HL-60 (cell line): ENCODE measurements around the gene NRARP.

Experiments used
- DNase-seq, 2 experiments: peaks; one replicate each; pipeline ENCODE4 v3.0.0-alpha.2; 2010 to 2020; ENCODE audit warnings: low read depth in 1 of 2, low spot score in 1 of 2
- H3K27ac ChIP-seq: fragments of 250-450 bp; sonication (Bioruptor Pico); replicated peaks from 2 replicates; pipeline ENCODE4 v1.5.1; 2020; ENCODE audit warnings: mild to moderate bottlenecking, moderate library complexity
- H3K27me3 ChIP-seq: fragments of 250-450 bp; sonication (Bioruptor Pico); 2 replicates; pipeline ENCODE4 v1.5.1; 2021; ENCODE audit warnings: mild to moderate bottlenecking, moderate library complexity; ENCODE audit not compliant: insufficient read depth, poor library complexity, severe bottlenecking
- H3K4me3 ChIP-seq: replicated peaks from 2 replicates; pipeline ENCODE4 v1.5.1; 2011; ENCODE audit warnings: mild to moderate bottlenecking, control low read depth, low read length; ENCODE audit not compliant: insufficient read depth
- CTCF ChIP-seq: IDR thresholded peaks from one replicate; pipeline ENCODE4 v1.5.1; 2011; ENCODE audit warnings: low read length, control low read depth, inconsistent platforms; ENCODE audit not compliant: insufficient read depth
- GABPA ChIP-seq: IDR thresholded peaks from 2 replicates; pipeline ENCODE4 v1.6.1; 2012; ENCODE audit warnings: low read depth
- POLR2AphosphoS5 ChIP-seq: IDR thresholded peaks from 2 replicates; pipeline ENCODE4 v1.6.1; 2012; ENCODE audit warnings: low read depth
- REST ChIP-seq: IDR thresholded peaks from 2 replicates; pipeline ENCODE4 v1.6.1; 2012; ENCODE audit warnings: low read depth; ENCODE audit not compliant: insufficient replicate concordance
- SPI1 ChIP-seq: IDR thresholded peaks from 2 replicates; pipeline ENCODE4 v1.6.1; 2012; ENCODE audit warnings: low read depth, mild to moderate bottlenecking, borderline replicate concordance

NRARP gene

GRCh38 chr9:137268538-137269201 lies 33.4 kb downstream of the NRARP start:
- no peak for DNase-seq
- Histone ChIP-seq H3K27ac (peak overlapping the region; percentile 6; the same call in 1 of the 2 replicates), H3K4me3 (no peak overlapping the region), H3K27me3 (no peaks in the 10 kb centered on the region)
- TF ChIP-seq SPI1 (no peak), REST (no peak), POLR2AphosphoS5 (no peak), CTCF (no peak), GABPA (no peak)

DNA sequence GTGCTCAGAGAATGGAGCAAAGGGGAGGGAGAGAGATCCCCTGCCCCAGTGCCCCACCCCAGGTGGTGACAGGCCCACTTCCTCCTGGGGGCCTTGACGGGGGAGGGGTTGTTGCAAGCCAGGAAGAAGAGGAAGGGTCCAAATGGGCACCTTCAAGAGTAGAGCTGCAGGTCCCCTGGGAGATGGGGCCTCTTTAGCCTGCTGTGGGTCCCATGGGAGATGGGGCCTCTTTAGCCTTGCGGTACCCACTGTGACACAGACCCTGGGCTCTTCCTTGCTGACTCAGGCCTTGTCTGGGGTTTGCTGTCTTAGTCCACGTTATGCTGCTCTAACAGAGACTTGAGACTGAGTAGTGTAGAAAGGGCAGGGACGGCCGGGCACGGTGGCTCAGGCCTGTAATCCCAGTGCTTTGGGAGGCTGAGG lies 34.1 kb downstream of the NRARP start:
- TF ChIP-seq CTCF (no peak), SPI1 (peak; percentile 8; the same call in 1 of the 2 replicates)
- DNase-seq: peak in 1 of 2 experiments; percentile 67
- Histone ChIP-seq H3K27ac (peak overlapping the region; percentile 6; the same call in 1 of the 2 replicates), H3K27me3 (no peaks in the 10 kb centered on the region), H3K4me3 (no peak overlapping the region)

DNA sequence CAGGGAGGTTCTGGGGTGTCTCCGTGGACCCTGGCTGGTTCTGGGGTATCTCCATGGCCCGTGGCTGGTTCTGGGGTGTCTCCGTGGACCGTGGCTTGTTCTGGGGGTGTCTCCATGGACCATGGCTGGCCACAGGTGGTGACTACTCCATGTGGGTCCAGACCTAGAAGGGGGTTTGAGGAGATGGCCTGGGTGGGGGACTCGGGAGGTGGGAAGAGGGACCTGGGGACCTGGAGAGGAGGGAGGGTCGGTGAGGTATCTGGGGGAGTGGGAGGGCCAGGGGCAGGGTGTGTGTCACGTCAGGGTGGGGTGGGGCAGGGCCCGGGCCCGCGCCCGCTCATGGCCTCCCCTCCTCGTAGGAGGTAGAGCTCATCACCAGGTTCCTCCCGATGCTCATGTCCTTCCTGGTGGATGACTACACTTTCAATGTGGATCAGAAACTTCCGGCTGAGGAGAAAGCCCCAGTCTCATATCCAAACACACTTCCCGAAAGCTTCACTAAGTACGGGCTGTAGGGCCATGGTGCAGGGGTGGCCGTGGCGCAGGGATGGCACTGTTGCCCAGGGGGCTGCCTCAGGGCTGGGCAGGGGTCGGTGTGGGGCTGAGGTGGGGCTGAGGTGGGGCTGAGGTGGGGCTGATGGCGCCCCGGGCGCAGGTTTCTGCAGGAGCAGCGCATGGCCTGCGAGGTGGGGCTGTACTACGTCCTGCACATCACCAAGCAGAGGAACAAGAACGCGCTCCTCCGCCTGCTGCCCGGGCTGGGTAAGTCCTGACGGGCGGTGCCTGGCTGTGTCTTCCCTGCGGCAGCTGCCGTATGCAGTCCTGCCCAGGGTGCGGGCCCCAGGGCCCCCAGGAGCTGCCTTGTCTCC lies 35.3 kb downstream of the NRARP start:
- no peak for DNase-seq
- H3K27ac ChIP-seq: no peak overlapping the region
- TF ChIP-seq CTCF: no peak
- TF ChIP-seq SPI1: no peak
- TF ChIP-seq POLR2AphosphoS5: no peak
- TF ChIP-seq REST: no peak
- TF ChIP-seq GABPA: no peak
- no peaks in the 10 kb centered on the region for H3K27me3 ChIP-seq
- H3K4me3 ChIP-seq: no peak overlapping the region
